ENCODE results near the gene ZNF326.
"Not testable (repeated sequence)": the region's sequence is repeated elsewhere in the genome, so short reads cannot be mapped to it uniquely, and the experiment has no call there.

Gene ZNF326

DNA sequence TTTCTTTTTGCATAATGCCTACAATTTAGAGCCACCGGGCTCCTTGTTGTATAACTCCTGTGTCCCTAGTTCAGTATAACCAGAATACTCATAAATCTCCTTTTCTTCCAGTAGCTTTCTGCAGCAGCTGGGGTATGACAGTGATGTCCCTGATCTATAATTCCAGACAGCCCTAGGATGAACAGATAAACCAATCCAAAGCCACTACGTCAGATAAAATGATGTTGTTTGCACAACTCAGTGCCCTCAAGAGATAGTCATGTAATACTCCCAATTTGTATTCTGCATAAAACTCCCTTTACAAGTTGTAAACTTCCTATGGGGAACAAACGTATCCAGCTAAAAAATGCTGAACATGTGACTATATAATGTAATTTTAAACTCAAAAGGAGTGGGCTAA is 44.7 kb downstream of the ZNF326 start:
- TF ChIP-seq, protein P1, sequence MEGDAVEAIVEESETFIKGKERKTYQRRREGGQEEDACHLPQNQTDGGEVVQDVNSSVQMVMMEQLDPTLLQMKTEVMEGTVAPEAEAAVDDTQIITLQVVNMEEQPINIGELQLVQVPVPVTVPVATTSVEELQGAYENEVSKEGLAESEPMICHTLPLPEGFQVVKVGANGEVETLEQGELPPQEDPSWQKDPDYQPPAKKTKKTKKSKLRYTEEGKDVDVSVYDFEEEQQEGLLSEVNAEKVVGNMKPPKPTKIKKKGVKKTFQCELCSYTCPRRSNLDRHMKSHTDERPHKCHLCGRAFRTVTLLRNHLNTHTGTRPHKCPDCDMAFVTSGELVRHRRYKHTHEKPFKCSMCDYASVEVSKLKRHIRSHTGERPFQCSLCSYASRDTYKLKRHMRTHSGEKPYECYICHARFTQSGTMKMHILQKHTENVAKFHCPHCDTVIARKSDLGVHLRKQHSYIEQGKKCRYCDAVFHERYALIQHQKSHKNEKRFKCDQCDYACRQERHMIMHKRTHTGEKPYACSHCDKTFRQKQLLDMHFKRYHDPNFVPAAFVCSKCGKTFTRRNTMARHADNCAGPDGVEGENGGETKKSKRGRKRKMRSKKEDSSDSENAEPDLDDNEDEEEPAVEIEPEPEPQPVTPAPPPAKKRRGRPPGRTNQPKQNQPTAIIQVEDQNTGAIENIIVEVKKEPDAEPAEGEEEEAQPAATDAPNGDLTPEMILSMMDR (IDR thresholded peaks at IDR 0.05; ENCODE audit: insufficient read depth, missing control alignments): no peak
- DNase-seq (ENCODE audit: insufficient read length, low spot score): no peak
- peak; percentile 29 for FAIRE-seq

DNA sequence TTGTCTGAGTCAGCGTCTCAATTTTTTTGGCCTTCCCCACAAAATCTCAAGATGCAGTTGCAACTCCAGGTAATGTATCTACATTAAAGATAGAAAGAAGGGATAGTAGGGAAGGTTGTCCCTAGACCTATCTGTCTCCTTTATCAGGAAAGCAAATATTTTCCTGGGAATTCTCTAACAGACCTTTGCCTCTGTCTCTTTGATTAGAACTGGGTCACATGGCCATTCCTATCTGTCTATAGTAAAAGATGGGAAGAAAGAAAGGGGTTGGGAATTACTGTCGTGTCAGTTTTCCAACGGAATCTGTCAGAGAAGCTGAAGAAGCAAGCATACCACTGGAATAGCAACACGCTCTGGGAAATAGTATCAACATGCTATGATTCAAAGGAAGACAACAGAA is 48.7 kb downstream of the ZNF326 start:
- TF ChIP-seq, protein P1 (IDR thresholded peaks at IDR 0.05; ENCODE audit: insufficient read depth, missing control alignments): no peak
- FAIRE-seq: no peak
- DNase-seq (ENCODE audit: insufficient read length, low spot score): no peak

DNA sequence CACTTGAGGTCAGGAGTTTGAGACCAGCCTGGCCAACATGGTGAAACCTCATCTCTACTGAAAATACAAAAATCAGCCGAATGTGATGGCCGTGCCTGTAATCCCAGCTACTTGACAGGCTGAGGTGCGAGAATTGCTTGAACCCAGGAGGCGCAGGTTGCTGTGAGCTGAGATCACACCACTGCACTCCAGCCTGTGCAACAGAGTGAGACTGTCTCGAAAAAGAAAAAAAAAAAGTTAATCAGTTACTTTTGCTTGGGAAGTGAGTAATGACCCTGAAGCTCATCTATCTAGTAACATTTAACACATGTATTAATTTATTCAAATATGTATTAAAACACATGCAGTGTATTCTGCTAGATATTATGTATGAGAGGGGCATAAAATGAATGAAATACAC is 49.4 kb downstream of the ZNF326 start:
- DNase-seq (ENCODE audit: insufficient read length, low spot score): no peak

DNA sequence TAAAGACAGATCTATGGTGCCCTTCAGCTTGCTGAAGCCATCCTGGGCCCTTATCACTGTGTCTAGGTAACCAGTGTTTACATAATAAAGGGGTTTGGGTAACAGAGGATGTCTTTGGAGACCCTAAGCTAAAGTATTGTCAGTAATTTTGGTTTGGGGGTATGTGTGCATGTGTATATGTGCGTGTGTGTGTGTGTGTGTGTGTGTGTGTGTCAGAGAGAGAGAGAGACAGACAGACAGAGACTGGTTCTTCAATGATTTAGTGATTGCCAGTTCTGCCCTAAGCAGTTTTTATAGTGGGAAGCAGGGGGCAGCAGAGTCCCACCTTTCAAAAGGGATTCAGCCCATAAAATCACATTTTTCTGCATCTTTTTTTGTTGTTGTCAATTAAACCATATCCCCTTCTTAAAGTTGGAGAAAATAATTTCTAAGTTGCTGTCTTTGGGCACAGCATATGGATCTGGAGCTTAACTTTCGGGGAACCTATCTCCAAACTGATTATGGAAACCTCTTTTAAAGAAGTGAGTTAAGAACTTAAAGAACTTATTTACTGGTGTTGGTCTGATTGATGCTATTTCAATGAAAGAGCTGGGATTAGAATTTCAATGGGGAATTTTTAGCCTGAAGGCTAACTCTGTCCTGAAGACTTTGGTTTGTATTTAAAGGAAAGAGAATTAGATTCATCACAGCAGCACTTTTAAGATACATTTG is 51.1 kb downstream of the ZNF326 start:
- TF ChIP-seq, protein P1 (IDR thresholded peaks at IDR 0.05; ENCODE audit: insufficient read depth, missing control alignments): peak; percentile 62
- FAIRE-seq (no peak), DNase-seq (ENCODE audit: insufficient read length, low spot score) (no peak)

More for the DNA sequence above, 49.4 kb downstream of the ZNF326 start:
- FAIRE-seq: no peak
- TF ChIP-seq, protein P1 (IDR thresholded peaks at IDR 0.05; ENCODE audit: insufficient read depth, missing control alignments): no peak

DNA sequence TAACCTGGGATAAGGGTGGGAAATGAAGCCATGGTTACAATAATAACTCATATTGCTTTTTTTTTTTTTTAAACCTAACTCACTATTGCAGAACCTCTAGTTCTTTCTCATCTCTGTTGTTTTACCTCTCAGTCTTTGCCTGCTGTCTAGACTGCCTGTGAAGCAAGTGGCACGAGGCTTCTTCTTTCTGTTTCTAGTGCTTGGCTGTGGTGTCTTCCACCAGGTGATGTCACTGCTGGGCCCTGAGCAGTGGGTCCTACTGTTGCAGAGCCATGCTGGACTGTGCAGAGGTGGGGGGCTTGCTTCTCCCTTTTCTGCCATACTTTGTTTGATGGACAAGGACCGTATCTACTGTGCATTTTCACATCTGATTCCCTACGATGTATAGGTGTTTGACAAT is 51.7 kb downstream of the ZNF326 start:
- no peak for DNase-seq (ENCODE audit: insufficient read length, low spot score)
- TF ChIP-seq, protein P1 (IDR thresholded peaks at IDR 0.05; ENCODE audit: insufficient read depth, missing control alignments): no peak
- no peak for FAIRE-seq

DNA sequence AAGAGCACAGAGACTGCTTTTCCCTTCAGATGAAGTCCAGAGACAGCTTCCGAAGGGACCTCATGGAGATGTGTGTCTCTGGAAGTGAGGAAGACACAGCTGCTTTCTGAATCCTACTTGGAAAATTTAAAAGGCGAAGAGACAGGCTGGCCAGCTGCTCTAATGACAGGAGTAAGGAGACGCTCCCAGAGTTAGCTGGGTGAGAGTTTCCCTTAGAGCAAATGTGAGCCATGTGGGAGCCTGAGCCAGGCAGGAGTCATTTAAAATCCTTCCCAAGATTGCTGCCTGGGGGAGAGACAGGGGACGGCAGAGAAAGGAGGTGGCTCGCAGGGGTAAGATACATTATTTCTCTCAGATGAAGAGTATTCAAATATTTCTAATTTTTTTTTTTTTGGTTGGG is 53.1 kb downstream of the ZNF326 start:
- no peak for DNase-seq (ENCODE audit: insufficient read length, low spot score)
- no peak for FAIRE-seq
- TF ChIP-seq, protein P1 (IDR thresholded peaks at IDR 0.05; ENCODE audit: insufficient read depth, missing control alignments): no peak

DNA sequence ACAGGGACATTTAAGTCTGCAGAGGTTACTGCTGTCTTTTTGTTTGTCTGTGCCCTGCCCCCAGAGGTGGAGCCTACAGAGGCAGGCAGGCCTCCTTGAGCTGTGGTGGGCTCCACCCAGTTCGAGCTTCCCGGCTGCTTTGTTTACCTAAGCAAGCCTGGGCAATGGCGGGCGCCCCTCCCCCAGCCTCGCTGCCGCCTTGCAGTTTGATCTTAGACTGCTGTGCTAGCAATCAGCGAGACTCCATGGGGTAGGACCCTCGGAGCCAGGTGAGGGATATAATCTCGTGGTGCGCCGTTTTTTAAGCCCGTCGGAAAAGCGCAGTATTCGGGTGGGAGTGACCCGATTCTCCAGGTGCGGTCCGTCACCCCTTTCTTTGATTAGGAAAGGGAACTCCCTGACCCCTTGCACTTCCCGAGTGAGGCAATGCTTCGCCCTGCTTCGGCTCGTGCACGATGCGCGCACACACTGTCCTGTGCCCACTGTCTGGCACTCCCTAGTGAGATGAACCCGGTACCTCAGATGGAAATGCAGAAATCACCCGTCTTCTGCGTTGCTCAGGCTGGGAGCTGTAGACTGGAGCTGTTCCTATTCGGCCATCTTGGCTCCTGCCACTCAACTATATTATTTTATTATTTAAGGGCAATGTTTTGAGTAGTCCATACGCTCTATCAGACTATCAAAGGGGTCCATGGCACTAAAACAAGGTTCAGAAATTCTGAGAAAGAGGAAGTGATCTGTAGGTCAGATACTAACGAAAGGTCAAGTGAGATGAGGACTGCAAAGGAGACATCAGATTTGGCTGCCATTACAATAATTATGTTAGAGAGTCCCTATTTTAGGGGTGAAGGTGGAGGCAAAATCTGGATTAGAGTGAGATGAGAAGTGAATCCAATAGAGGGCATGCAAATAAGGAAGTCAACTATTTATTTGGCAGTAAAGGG is 68.1 kb downstream of the ZNF326 start:
- not testable (repeated sequence) for FAIRE-seq

DNA sequence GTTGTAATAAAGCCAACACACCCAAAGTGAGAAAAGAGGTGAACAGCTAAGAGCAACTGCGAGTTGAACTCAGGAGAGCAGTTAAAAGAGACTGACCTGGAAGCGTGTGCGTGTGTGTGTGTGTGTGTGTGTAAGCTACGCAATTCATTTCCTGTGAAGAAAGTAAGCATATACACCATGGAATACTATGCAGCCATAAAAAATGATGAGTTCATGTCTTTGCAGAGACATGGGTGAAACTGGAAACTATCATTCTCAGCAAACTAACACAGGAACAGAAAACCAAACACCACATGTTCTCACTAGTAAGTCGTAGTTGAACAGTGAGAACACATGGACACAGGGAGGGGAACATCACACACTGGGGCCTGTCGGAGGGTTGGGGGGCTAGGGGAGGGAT is 69.2 kb downstream of the ZNF326 start:
- not testable (repeated sequence) for DNase-seq (ENCODE audit: insufficient read length, low spot score); FAIRE-seq

More for the DNA sequence above, 68.1 kb downstream of the ZNF326 start:
- not testable (repeated sequence) for DNase-seq (ENCODE audit: insufficient read length, low spot score)
